HUES64 (cell line): Measurements from ENCODE around the gene NFS1. TPM values are rescaled to one million over a fixed set of nuclear protein-coding genes. Genes with fewer than 3 reads are reported as not detected.
"Not testable (repeated sequence)": the region's sequence is repeated elsewhere in the genome, so short reads cannot be mapped to it uniquely, and the experiment has no call there.

Experiments used
- H3K27ac ChIP-seq: 2 replicates; pipeline ENCODE4 v1.7.0; 2013; ENCODE audit warnings: low read depth, low read length, inconsistent platforms
- H3K27me3 ChIP-seq: 2 replicates; pipeline ENCODE4 v1.6.1; 2013; ENCODE audit warnings: mild to moderate bottlenecking, low read length; ENCODE audit not compliant: insufficient read depth
- H3K36me3 ChIP-seq: 2 replicates; pipeline ENCODE4 v1.6.1; 2013; ENCODE audit warnings: mild to moderate bottlenecking, low read length; ENCODE audit not compliant: insufficient read depth
- H3K4me1 ChIP-seq: 2 replicates; pipeline ENCODE4 v1.6.1; 2013; ENCODE audit warnings: mild to moderate bottlenecking, low read length, moderate library complexity; ENCODE audit not compliant: insufficient read depth
- H3K4me3 ChIP-seq: 2 replicates; pipeline ENCODE4 v1.5.1; 2013; ENCODE audit warnings: mild to moderate bottlenecking, low read length, moderate library complexity
- H3K9ac ChIP-seq: 2 replicates; pipeline ENCODE4 v1.6.1; 2013; ENCODE audit warnings: mild to moderate bottlenecking, low read depth, low read length
- H3K9me3 ChIP-seq: 2 replicates; pipeline ENCODE4 v1.6.1; 2013; ENCODE audit warnings: low read depth, low read length; ENCODE audit not compliant: insufficient read depth
- WGBS: fragments of 150-250, 120-280 bp; methylation state at CpG from one replicate; pipeline ENCODE4 v1.1.7; 2013; ENCODE audit warnings: missing lambda C conversion rate; 5-methylcytosine and 5-hydroxymethylcytosine counted together
- polyA plus RNA-seq, 2 experiments: library from polyadenylated mRNA; stranded (reverse); fragments of 50-300 nt; gene quantifications; one replicate each; pipeline ENCODE4 v1.2.3, GENCODE V29; 2013

NFS1 gene
- 20.2 TPM for polyA plus RNA-seq (2013, experiment 1 of 2)
- 22.0 TPM for polyA plus RNA-seq (2013, experiment 2 of 2)

DNA sequence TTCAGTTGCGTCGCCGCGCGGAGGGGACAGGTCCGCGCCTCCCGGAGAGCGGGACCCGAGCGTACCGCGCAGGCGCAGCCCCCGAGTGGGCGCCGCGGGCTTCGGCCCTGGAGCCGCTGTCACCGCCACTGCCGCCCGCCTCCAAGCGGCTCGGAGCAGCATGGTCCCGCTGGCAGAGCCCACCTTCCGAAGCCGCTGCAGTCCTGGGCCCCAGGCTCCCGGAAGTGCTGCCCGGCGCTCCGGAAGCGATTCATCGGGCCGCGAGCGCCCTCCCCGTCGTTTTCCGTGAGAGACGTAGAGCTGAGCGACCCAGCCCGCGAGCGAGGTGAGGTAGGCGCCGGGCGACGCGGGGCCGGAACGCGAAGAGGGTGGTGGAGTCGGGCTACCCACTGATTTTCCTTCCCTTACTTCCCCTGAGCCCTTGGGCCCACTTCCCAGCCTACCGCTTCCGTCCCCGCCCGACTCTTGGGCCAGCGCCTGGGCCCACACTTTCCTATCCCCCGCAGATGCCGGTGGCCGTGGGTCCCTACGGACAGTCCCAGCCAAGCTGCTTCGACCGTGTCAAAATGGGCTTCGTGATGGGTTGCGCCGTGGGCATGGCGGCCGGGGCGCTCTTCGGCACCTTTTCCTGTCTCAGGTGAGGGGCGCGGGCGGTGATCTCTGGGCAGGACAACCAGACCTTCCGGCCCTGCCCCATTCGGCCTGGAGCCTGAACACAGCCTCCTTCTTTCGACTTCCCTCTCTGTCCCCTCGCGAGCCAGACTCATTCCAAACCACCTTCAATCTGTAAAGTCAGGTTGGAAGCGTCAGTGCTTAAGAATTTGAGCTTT is at the start of gene NFS1, which contains the start of gene ROMO1:
NFS1 (minus strand) TSS at position 226 of the 830 bp plus-strand sequence; CDS start at position 162, 64 bp downstream.
ROMO1 (plus strand) TSS at position 279 of the 830 bp plus-strand sequence; CDS start at position 507, 228 bp downstream.
- H3K27ac ChIP-seq = peak within 1 kb of the TSS; percentile 92
- peak within 1 kb of the TSS; percentile 95 for H3K9ac ChIP-seq
- H3K36me3 ChIP-seq = peaks cover 41% of the 10 kb centered on the region
- under 1% methylated on average over 81 of the region's 81 CpGs for WGBS
- H3K27me3 ChIP-seq = no peaks in the 10 kb centered on the region
- peak within 1 kb of the TSS; percentile 93 for H3K4me3 ChIP-seq
- H3K4me1 ChIP-seq = peaks cover 8% of the 10 kb centered on the region; the same call in 1 of the 2 replicates
- no peaks in the 10 kb centered on the region for H3K9me3 ChIP-seq

DNA sequence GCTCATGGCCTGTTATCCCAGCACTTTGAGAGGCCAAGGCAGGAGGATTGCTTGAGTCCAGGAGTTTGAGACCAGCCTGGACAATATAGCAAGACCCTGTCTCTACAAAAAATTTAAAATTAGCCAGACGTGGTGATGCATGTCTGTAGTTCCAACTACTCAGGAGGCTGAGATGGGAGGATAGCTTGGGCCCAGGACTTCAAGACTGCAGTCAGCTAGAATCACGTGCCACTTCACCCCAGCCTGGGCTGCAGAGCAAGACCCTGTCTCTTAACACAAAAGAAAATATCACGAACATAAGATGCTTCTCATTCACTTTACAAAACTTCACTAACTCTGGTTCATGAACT is 45.3 kb upstream of the NFS1 start:
- not testable (repeated sequence) for H3K27ac ChIP-seq, H3K9me3 ChIP-seq, H3K9ac ChIP-seq, H3K27me3 ChIP-seq, H3K4me3 ChIP-seq
- WGBS = 83% methylated on average over 3 of the region's 3 CpGs
- H3K36me3 ChIP-seq = peaks cover 14% of the 10 kb centered on the region
- peaks cover 19% of the 10 kb centered on the region; the same call in 1 of the 2 replicates for H3K4me1 ChIP-seq

DNA sequence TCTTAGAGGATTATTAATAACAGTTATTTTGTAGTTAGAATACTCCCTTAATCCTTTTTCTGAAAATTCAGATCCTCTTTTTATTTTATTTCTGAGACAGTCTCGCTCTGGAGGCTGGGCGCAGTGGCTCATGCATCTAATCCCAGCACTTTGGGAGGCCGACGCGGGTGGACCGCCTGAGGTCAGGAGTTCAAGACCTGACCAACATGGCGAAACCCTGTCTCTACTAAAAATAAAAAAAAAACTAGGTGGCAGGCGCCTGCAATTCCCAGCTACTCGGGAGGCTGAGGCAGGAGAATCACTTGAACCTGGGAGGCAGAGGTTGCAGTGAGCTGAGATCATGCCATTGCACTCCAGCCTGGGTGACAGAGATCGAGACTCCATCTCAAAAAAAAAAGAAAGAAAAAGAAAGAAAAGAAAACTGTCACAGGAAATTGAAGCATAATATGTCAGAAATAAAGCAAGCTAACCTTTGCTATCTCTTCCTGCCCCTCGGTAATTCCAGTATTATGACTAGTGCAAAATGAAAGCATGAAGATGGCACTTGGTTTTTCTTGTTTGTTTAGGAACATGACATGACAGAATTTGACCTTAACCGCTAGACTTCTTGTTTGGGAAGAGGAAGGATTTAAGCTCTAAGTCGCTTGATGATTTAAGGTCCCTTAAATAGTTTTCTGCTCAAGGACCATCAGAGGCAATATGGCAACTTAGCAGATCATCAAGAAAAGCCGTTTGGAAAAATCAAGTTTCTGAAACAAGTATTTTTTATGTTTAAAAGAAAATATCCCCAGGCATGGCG is 44.7 kb upstream of the NFS1 start:
- H3K9ac ChIP-seq = peak overlapping the region; percentile 96
- 90% methylated on average over 14 of the region's 15 CpGs for WGBS
- H3K27ac ChIP-seq = peak overlapping the region; percentile 88
- H3K36me3 ChIP-seq = peaks cover 20% of the 10 kb centered on the region
- H3K9me3 ChIP-seq = no peaks in the 10 kb centered on the region
- no peaks in the 10 kb centered on the region for H3K27me3 ChIP-seq
- H3K4me3 ChIP-seq = no peak overlapping the region
- peaks cover 22% of the 10 kb centered on the region; the same call in 1 of the 2 replicates for H3K4me1 ChIP-seq

DNA sequence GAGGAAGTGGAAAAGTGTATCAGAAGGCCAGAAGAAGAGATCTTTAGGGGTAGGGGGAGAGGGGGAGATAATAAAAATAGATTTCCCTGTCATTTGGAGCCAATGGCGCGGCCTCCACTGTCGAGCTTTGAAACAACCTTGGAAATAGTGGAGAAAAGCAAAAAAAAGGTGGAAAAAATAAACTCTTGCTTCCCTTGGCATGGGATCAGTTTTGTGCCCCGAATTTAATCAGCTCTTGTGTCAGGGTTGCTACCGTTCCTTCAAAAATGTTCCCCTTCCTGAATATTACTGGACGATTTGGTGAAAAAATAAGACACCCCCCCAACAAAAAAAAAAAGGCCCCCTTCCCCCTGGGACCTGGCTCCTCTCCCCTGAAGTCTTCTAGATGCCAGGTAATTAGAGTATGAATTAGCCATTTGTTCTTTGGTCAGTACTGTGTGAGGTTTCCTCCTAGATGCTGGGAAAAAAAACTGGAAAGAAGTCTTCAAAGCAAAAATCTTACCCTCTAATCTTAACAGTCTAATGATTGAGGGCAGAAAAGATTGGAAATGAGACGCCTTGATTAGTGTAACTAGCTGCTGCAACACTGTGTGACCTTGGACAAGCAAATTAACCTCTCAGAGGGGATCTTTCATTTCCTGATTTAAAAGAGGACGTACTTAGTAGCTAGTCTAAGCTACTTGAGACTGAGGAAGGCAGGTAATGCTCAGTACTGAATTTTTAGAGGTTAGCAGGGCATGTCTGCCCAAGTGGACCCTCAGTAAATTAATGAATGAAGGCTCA is 43.8 kb upstream of the NFS1 start:
- H3K27ac ChIP-seq = peak overlapping the region; percentile 88
- no peaks in the 10 kb centered on the region for H3K27me3 ChIP-seq
- H3K4me3 ChIP-seq = peak overlapping the region; percentile 82
- peak overlapping the region; percentile 96 for H3K9ac ChIP-seq
- no peaks in the 10 kb centered on the region for H3K9me3 ChIP-seq
- H3K36me3 ChIP-seq = peaks cover 29% of the 10 kb centered on the region
- WGBS = 5% methylated on average over 8 of the region's 8 CpGs
- peaks cover 26% of the 10 kb centered on the region; the same call in 1 of the 2 replicates for H3K4me1 ChIP-seq

DNA sequence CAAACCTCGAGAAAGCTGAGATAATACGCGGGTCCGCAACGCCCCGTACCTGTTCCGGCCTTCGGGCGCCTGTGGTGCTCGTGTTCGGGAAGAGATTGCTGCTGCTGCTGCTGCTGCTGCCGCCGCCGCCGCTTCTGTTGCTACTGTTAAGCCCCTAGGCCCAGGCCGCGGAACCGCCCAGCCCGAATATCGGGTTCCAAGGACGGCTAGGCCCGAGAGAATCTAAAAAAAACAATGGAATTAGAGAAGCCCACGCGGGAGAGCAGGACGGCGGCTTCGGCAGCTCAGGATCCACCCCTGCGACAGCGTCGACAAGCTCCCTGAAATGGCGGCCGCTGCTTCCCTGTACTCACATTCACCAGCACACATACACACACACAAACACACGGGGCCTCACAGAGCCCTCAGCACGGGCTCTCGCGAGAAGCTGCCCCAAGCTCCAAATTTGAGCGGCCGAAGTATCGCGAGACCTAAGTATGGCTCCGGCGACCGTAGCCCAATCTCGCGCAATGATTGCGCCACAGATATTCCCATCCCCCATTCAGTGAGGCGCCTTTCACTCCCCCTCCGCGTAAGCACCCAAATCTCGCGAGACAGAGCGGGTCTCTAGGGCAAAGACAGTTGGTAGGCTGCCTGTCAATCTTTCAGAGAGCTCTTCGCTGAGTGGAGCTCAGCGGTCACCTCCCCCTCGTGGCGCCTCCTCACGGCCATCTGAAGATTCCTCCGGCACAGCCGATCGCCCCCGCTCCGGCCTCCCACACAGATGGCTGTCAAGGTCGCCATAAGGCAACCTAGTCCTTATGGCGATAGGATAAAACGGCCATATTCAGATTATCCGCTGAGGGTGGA is 43.0 kb upstream of the NFS1 start, which contains the start of gene RBM39:
RBM39 (minus strand) TSS at position 369 of the 849 bp plus-strand sequence. CDS start 1,386 bp downstream, outside the sequence.
- WGBS = under 1% methylated on average over 66 of the region's 66 CpGs
- Histone ChIP-seq H3K4me1 (peaks cover 26% of the 10 kb centered on the region; the same call in 1 of the 2 replicates), H3K27me3 (no peaks in the 10 kb centered on the region)

DNA sequence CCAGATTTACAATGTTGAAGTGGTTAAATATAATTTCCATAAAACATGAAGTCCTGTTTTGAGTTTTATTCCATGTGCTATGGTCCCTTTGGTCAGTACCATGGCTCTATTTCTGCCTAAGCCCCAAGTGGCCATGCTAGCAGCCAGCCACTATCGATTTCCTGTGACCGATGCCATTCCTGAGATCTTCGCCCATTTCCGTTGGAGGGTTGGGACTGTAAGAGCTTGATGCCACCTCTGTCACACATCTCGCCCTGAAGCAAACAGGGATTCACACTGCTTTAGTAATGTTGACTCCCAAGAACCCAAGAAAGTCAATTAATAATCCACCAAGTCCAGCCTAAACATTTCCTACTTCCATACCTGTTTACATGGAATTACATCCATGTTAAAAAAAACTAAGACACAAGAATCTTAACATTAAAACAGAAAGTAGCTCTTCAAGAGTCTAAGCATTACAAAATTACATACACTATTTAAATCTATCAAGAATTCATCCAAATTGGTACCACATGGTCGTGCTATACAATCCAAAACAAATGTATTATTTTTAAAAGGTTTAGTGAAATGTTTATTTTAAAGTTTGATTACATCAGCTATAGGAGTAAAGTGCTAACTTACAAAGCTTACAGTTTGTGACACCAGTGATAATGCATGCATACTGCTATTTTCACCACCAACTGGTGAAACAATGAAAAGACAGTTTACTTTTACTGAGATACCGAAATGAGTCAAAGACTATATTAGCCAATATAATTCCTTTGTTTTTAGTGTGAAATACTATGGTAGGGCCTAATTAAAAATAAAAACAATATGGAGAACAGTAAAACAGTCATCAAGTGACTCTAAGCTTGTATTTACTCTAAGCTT is 40.4 kb upstream of the NFS1 start:
- H3K27me3 ChIP-seq = no peaks in the 10 kb centered on the region
- no peak overlapping the region for H3K27ac ChIP-seq
- peak overlapping the region; percentile 100 for H3K4me3 ChIP-seq
- peaks cover 26% of the 10 kb centered on the region; the same call in 1 of the 2 replicates for H3K4me1 ChIP-seq
- WGBS = 94% methylated on average over 5 of the region's 7 CpGs
- peak overlapping the region; percentile 100; the same call in 1 of the 2 replicates for H3K9ac ChIP-seq
- no peaks in the 10 kb centered on the region for H3K9me3 ChIP-seq
- peaks cover 53% of the 10 kb centered on the region for H3K36me3 ChIP-seq

More for the DNA sequence above, 43.0 kb upstream of the NFS1 start, which contains the start of gene RBM39:
- H3K27ac ChIP-seq = peak within 1 kb of the TSS; percentile 95
- H3K36me3 ChIP-seq = peaks cover 32% of the 10 kb centered on the region
- peak within 1 kb of the TSS; percentile 100 for H3K9ac ChIP-seq
- H3K4me3 ChIP-seq = peak within 1 kb of the TSS; percentile 100
- no peaks in the 10 kb centered on the region for H3K9me3 ChIP-seq

DNA sequence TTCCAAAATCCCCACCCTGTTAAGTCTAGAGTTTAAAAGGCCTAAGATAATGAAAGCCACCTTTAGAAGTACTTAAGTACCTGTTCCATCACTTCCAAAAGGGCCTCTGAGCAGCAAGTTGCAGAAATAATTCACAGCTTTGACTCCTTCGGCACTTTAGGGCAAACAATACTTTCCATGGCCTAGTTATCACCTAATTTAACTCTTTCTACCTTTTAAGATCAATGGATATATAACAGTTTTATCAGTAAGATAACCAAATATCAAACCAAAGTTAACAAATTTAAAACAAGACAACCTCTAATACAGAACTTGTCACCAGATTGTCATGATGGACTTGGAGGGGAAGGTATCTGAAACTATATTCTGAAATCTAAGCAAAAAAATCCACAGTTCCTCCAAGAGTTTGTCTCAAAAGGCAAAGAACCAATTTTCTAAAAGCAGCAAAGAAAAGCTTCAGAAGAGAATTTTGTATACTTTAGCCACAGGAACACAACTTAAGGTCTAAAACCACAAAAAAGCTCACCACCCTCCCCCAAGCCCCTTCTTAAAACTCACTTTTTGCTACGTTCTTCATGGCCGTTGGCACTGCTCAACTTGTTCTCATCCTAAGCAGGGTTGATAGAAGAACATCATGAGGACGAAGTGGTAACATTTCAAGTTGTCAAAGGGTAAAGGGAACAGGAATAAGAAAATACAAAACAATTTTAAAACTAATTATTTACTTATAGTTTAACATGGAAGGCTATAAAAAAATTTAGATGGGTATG is 39.4 kb upstream of the NFS1 start:
- WGBS = 97% methylated on average over 4 of the region's 4 CpGs
- Histone ChIP-seq H3K9me3 (no peaks in the 10 kb centered on the region), H3K9ac (no peak overlapping the region), H3K27me3 (no peaks in the 10 kb centered on the region), H3K36me3 (peaks cover 63% of the 10 kb centered on the region), H3K27ac (no peak overlapping the region), H3K4me1 (peaks cover 25% of the 10 kb centered on the region; the same call in 1 of the 2 replicates), H3K4me3 (peak overlapping the region; percentile 11; the same call in 1 of the 2 replicates)

DNA sequence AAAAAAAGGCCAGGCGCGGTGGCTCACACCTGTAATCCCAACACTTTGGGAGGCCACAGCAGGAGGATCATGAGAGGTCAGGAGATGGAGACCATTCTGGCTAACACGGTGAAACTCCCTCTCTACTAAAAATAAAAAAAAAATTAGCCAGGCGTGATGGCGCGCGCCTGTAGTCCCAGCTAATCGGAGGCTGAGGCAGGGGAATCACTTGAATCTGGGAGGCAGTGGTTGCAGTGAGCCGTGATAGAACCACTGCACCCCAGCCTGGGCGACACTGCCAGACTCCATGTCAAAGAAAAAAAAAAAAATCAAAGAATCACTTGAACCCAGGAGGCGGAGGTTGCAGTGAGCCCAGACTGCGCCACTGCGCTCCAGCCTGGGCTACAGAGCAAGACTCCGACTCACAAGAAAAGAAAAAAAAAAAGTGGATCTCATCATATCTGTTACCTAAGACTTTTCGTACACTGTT is 38.7 kb upstream of the NFS1 start:
- Histone ChIP-seq H3K9me3 (no peaks in the 10 kb centered on the region), H3K4me1 (peaks cover 19% of the 10 kb centered on the region; the same call in 1 of the 2 replicates), H3K36me3 (peaks cover 70% of the 10 kb centered on the region), H3K9ac (no peak overlapping the region), H3K4me3 (no peak overlapping the region), H3K27ac (no peak overlapping the region), H3K27me3 (no peaks in the 10 kb centered on the region)
- WGBS = 93% methylated on average over 14 of the region's 15 CpGs
